ENCODE measurements around the gene TOR2A. TPM values are rescaled to one million over a fixed set of nuclear protein-coding genes. Genes with fewer than 3 reads are reported as not detected.

The TOR2A gene
- polyA plus RNA-seq, 3 donors from 2014 or later: 38.9 to 55.1 (median 49.9) TPM

DNA sequence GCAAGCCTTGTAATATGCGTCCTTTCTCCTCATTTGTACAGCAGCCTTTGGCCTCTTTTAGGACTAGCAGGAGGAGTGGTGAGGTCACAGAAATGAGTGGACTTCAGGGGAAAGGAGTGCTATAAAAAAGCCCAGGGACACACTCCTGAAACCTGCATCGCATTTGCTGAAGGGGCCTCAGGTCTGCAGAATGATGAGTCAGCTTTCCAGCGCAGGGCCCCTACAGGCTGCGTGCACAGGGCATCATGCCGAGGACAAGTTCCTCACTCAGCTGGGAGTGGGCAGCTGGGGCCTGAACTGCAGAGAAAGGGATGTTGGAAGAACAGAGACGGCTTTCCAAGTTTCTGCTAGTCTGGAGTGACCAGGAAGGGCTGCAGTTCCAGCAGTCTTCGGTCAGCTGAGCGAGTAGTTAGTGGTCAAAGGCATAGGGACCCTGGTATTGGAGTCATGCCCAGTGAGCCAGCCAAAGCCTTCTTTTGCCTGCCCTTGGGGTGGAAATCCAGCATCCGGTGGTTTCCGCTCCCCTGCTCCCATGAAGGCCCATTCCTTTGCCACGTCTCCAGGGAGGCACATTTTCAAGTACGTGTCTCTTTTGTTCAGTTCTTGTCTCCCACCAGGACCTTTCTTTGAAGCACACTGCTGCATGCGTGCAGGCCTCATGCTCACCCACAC lies 45.6 kb downstream of the TOR2A start:
- Mint-ChIP-seq H3K27me3 (ENCODE audit: low read depth in 3 of 3) (peaks cover 0 to 2% (median 0%) of the 10 kb centered on the region in 3 donors), H3K4me3 (no peak overlapping the region), H3K9me3 (no peaks in the 10 kb centered on the region), H3K36me3 (peaks cover 0 to 10% (median 0%) of the 10 kb centered on the region in 3 donors), H3K4me1 (no peaks in the 10 kb centered on the region), H3K27ac (no peak overlapping the region)
- no peak for DNase-seq

DNA sequence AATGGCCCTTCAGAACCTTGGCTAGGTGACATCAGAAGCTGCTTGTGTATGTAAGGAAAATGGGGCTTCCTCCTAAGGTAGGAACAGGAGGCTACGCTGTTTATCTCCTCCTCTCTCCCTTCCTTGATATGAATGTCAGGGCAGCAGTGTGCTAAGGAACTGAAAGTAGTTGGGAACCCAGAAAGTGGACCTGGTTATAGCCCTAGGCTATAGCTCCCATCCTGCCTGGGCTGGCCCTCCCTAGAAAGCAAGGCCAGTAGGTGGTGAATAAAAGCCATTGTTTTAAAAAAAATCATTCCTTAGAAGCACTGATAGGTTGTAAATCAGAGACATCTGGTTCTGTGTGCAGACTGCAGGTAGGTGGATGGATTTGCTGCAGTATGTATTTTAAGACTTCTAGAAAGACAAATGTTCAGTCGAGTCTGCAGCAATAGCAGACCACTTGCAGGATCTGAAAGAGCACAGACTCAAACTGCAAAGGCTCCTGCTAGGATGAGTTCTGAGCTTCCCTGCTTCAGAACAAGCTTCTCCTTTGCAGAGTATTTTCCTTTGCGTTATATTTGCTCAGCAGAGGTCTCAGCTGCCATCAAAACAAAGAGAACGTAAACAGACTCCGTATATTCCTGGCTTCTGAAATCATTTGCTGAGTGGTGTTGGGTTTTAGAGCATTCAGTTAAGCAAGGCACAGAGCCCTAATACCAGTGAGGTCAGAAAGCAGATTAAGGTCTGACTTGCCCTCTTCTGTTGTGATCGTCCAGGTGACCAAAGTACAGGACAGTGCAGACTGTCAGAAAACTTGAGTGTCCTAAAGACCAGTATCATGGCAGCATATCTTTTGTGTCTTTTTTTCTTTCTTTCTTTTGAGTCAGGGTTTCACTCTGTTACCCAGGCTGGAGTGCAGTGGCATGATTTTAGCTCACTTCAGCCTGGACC lies 48.4 kb downstream of the TOR2A start:
- DNase-seq: no peak
- Mint-ChIP-seq H3K4me3 (no peak overlapping the region), H3K4me1 (no peaks in the 10 kb centered on the region), H3K36me3 (peaks cover 0 to 7% (median 0%) of the 10 kb centered on the region in 3 donors), H3K27me3 (ENCODE audit: low read depth in 3 of 3) (peaks cover 0 to 3% (median 2%) of the 10 kb centered on the region in 3 donors), H3K9me3 (no peaks in the 10 kb centered on the region), H3K27ac (no peak overlapping the region)

DNA sequence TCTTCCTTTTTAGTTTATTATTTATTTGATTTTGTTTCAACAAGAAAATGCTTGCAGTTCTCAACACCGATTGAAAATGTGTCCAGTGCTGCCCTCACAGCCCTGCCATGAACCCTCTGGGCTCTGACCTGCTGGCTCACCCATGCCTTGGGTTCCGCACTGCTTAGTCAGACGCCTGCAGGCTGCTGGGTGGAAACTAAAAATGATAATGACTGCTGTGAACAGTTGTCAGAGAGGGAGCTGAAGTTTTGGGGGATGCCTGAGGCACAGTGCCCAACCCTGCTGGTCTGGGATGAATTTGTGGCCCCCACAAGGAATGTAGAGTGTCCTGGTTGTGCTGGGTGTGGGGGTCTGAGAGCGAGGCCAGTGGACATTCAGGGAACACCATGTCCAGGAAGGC lies 50.5 kb downstream of the TOR2A start:
- Mint-ChIP-seq H3K27ac (no peak overlapping the region), H3K4me1 (no peaks in the 10 kb centered on the region), H3K9me3 (no peaks in the 10 kb centered on the region), H3K27me3 (ENCODE audit: low read depth in 3 of 3) (peaks cover 0 to 3% (median 2%) of the 10 kb centered on the region in 3 donors), H3K36me3 (no peaks in the 10 kb centered on the region), H3K4me3 (no peak overlapping the region)
- no peak for DNase-seq

DNA sequence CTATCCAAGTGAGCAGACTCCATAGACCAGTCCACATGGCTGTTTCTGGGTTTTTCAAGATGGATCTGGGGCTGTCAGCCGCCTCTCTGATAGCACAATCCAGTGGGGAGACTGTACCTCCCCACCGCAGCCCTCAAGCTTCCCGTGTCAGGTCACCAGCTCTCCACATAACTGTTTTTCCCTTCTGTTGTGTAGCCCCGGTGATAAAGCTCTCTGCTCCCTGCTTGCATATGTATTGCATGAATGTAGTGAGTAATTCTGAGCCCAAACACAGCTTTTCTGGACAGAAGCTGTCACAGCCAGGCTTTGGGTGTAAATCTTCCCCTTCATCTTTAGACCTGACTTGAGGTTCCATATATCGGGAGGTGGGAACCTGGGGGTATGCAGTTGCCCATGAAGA lies 51.4 kb downstream of the TOR2A start:
- no peak for DNase-seq
- H3K4me1 Mint-ChIP-seq: no peaks in the 10 kb centered on the region
- H3K27ac Mint-ChIP-seq: no peak overlapping the region
- no peaks in the 10 kb centered on the region for H3K36me3 Mint-ChIP-seq
- no peak overlapping the region for H3K4me3 Mint-ChIP-seq
- H3K9me3 Mint-ChIP-seq: no peaks in the 10 kb centered on the region
- peaks cover under 1 to 3% (median 2%) of the 10 kb centered on the region in 3 donors for H3K27me3 Mint-ChIP-seq (ENCODE audit: low read depth in 3 of 3)

DNA sequence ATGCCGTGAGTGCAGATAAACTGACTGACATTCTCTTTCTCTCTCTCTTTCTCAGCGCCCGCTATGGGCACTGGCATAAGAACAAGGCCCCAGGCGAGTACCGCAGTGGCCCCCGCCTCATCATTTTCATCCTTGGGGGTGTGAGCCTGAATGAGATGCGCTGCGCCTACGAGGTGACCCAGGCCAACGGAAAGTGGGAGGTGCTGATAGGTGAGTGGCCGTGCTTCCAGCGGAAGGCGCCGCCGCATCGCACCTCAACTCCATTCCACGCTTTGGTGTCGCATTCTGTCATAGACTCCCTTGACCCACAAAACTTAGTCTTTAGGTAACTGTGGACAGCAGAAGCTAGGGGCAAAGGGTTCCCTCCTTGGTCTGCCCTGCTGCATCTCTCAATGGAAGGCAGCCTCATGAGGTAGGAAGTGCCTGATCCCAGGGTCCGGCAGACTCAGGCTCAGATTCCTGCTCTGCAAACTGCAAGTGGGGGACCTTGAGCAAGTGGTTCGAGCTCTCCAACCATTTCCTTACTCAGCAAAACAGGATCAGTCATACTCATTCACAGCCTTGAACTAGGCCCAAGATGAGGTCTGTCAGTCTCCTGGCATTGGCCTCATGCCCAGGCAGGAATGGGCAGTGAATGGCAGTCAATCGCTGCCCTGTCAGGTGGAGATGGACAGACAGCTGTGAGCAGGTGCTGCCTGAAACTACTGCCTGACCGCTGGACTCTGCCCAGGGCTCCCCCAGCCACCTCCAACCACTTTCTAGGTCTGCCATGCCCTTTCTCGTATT lies 52.5 kb downstream of the TOR2A start:
- no peaks in the 10 kb centered on the region for H3K36me3 Mint-ChIP-seq
- no peak for DNase-seq
- H3K4me1 Mint-ChIP-seq: no peaks in the 10 kb centered on the region
- no peak overlapping the region for H3K27ac Mint-ChIP-seq
- no peak overlapping the region for H3K4me3 Mint-ChIP-seq
- no peaks in the 10 kb centered on the region for H3K9me3 Mint-ChIP-seq
- H3K27me3 Mint-ChIP-seq (ENCODE audit: low read depth in 3 of 3): peaks cover 2 to 3% (median 3%) of the 10 kb centered on the region in 3 donors

Other genes with a start within 250 kb of the TOR2A start
- under 1 TPM in 2 of 3 donors, not detected in 1; 0.59 to 0.99 TPM for gene STXBP1, start 123.0 kb downstream of the TOR2A start, polyA plus RNA-seq
- gene CFAP157, start 28.3 kb downstream of the TOR2A start, polyA plus RNA-seq: under 1 TPM in 2 of 3 donors, not detected in 1; 0.24 to 0.25 TPM
- 10 to 100 TPM; 36.6 to 40.6 (median 39.7) TPM for gene PTRH1, start 19.6 kb downstream of the TOR2A start, polyA plus RNA-seq
- 1 to 10 TPM in 2 of 3 donors, not detected in 1; 1.3 to 2.4 TPM for gene TTC16, start 19.2 kb downstream of the TOR2A start, polyA plus RNA-seq
- 10 to 100 TPM; 16.9 to 86.2 (median 18.7) TPM for gene SH2D3C, start 43.4 kb upstream of the TOR2A start, polyA plus RNA-seq
- gene CDK9, start 50.7 kb upstream of the TOR2A start, polyA plus RNA-seq: 10 to 100 TPM; 44.6 to 83.1 (median 58.1) TPM
- 10 to 100 TPM; 77.3 to 97.7 (median 89.1) TPM for gene FPGS, start 67.6 kb upstream of the TOR2A start, polyA plus RNA-seq
- gene ENG, start 119.4 kb upstream of the TOR2A start, polyA plus RNA-seq: 10 to 100 TPM in 1 of 3 donors, 1 to 10 TPM in 2; 7.2 to 12.1 (median 8.6) TPM
- 1 to 10 TPM in 1 of 3 donors, under 1 TPM in 1, not detected in 1; 0.12 to 1.0 TPM for gene AK1, start 142.4 kb upstream of the TOR2A start, polyA plus RNA-seq
- gene ST6GALNAC6, start 164.3 kb upstream of the TOR2A start, polyA plus RNA-seq: 10 to 100 TPM; 84.0 to 97.8 (median 94.1) TPM
- gene ST6GALNAC4, start 181.7 kb upstream of the TOR2A start, polyA plus RNA-seq: 10 to 100 TPM in 1 of 3 donors, 1 to 10 TPM in 2; 8.7 to 20.1 (median 9.1) TPM
- under 1 TPM in 2 of 3 donors, not detected in 1; 0.14 to 0.18 TPM for gene PIP5KL1, start 195.5 kb upstream of the TOR2A start, polyA plus RNA-seq
- gene DPM2, start 202.6 kb upstream of the TOR2A start, polyA plus RNA-seq: 10 to 100 TPM; 48.0 to 79.7 (median 59.8) TPM
- 10 to 100 TPM in 2 of 3 donors, 1 to 10 TPM in 1; 7.6 to 19.6 (median 14.7) TPM for gene EEIG1, start 245.7 kb upstream of the TOR2A start, polyA plus RNA-seq